Measurements from ENCODE around the gene SIMC1.
A peak's percentile ranks its signal among the peaks of the same experiment; 100 is the strongest.
"Not testable (repeated sequence)": the region's sequence is repeated elsewhere in the genome, so short reads cannot be mapped to it uniquely, and the experiment has no call there.

The SIMC1 gene

DNA sequence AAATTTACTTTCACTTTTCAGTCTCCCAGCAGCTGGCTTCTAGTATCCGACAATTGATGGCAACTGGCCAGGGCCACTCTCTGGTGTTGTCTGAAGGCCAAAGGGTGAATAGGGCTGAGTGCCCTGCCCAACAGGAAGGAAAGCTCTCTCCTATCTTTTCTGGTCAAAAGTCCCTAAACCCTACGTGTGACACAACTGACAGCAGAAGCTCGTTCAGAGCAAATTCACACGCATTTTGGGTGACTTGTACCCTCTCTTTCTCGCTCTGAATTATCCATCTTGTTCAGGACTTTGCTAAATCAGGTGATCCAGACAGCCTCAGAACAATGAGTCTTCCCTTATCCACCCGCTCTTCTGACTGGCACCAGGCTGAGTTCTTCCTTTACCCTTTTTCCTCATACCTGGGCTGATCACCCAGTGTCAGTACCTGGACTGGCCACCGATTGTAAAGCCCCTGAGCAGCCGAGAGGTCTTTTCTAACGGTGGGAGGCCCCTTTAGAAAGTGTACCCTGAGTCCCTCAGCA, 21.8 kb upstream of the SIMC1 start:
- DNase-seq, result peak; percentile 32 to 53

DNA sequence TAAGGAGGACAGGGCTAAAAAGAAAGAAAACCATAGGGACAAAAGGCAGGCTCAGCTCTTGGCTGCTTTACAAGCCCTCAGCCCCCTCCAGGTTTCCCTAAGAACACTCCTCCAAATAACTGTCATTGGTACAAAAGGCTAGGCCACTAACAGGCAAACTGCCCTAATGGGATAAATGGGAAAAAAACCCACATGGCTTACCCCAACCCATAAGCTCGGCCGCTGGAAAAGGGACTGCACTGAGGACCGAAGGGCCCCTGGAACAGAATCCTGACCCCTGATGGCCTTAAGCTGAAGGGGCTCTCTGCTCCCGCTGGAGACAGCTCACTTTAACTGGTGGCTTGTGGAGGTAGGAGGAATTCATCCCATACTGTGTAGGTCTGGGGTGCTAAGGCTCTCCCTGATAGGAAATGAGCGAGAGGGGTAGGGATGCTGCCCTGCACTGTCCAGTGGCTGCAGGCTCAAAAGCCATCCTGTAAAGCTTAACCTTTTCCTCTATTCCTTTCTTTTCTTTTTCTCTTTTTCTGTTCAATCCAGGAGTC, 21.0 kb upstream of the SIMC1 start:
- DNase-seq, result not testable (repeated sequence)

DNA sequence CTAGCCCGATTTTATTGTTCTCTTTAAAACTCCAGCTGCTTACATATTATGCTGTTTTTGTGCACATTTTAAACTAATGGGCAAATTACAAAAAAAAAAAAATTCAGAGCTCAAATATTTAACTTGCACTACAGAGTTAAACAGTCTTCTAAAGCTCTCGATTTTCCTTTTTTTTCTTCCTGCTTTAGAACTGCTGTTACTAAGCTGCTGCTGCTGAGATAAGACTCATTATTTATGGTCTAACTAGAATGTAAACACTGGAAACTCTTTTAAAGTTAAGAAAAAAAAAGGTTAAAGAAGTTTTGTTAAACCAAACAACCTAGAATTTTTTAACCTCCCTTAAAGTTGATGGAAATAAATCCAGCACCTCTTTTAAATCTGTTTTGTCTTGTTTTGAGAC, 20.5 kb upstream of the SIMC1 start:
- not testable (repeated sequence) for DNase-seq

DNA sequence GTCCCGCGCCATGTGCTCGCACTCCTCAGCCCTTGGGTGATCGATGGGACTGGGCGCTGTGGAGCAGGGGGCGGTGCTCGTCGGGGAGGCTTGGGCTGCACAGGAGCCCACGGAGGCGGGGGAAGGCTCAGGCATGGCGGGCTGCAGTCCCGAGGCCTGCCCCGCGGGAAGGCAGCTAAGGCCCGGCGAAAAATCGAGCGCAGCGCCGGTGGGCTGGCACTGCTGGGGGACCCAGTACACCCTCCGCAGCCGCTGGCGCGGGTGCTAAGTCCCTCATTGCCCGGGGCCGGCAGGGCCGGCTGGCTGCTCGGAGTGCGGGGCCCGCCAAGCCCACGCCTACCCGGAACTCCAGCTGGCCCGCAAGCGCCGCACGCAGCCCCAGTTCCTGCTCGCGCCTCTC, 16.2 kb upstream of the SIMC1 start:
- DNase-seq, result not testable (repeated sequence)

DNA sequence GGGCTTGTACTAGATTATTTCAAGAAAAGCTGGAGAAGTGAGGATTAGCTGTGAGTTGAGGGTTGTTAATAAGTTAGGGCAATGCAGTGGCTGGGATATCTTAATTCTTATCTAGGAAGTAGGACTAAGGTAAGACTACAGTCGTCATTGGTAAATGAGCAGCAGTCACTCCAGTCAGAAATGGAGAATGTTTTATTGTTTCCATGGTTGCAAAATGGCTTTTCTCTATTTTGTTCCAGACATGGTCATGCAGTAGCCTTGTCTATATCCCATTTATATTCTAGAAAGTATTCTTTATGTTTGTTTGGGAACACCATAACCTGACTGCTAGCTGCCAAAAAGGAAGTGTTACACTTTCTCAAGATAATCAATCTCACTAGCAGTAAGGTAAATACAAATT, 9.9 kb upstream of the SIMC1 start:
- DNase-seq, result not testable (repeated sequence)

- DNase-seq, result not testable (repeated sequence)
These were observed 5.0 kb upstream of the SIMC1 start for GRCh38 chr5:176233253-176233652.

DNA sequence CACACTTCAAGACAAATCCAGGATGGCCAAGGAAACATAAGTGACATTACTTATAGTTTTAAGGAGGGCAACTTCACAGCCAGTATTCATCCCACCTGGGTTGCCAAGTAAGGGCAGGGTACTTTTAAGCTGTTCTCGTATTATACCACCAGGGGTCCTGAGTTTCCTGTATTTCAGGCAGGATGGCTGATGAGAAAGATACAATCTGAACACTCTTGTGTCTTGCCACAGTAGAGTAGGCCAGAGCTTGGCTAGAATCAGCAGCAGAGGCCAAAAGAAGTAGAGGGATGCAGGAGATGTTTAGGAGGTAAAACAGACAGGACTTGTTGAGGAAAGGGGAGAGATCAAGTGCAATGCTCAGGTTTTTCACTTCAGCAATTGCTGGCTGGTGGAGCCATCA, 3.1 kb upstream of the SIMC1 start:
- peak; percentile 57 to 66 for DNase-seq

GRCh38 chr5:176238645-176239283, 540 bp downstream of the SIMC1 start:
- not testable (repeated sequence) for DNase-seq

DNA sequence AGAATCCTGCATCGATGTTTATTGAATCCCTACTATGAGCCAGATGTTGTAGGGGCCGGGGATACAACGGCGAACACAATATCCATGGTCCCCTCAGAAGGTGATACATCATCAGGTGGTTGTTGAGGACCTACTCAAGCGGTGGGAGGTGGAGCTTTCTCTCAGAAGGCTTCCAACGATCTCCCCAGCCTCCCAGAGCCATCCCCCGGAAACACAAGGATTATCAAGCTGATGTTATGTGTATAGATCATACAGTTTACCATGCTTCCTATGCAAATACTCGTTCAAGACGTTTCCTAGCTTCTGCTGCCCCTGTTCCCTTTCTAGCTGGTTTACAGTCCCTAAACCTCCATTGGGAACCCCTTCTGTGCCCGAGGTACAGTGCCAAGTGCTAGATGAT, 1.1 kb downstream of the SIMC1 start:
- DNase-seq, result not testable (repeated sequence)

DNA sequence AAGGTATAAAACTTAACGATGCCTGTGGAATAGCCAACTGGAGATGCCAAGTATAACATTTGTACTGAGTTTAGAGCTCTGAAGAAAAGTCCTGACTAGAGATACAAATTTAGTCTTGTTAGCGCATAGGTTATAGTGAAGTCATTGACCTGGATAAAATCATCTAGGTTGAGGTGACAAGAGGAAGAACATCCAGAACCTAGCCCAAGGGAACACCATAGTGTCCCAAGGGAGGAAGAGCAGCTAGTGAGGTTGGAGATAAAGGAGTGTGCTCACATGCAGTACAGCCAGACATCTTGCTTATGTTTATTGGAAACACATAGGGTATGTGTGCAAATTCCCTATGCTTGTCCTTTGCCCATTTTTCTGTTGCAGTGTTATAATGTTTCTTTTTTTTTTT, 6.1 kb downstream of the SIMC1 start:
- DNase-seq, result not testable (repeated sequence)

DNA sequence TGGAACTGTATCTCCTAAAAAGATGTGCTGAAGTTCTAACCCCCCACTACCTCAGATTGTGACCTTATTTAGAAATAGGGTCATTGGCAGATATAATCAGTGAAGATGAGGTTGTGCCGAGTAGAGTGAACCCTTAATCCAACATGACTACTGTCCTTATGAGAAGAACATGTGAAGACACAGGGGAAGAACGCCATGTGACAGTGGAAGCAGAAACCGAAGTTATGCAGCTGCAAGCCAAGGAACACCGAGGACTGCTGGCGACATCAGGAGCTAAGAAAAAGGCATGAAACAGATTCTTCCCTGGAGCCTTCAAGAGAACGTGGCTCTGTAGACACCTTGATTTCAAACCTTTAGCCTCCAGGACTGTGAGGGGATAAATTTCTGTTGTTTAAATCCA, 6.8 kb downstream of the SIMC1 start:
- not testable (repeated sequence) for DNase-seq

- not testable (repeated sequence) for DNase-seq
These were observed 7.3 kb downstream of the SIMC1 start for GRCh38 chr5:176245489-176245888.

- not testable (repeated sequence) for DNase-seq
These were observed 12.5 kb downstream of the SIMC1 start for GRCh38 chr5:176250691-176251090.

- not testable (repeated sequence) for DNase-seq
These were observed 13.9 kb downstream of the SIMC1 start for GRCh38 chr5:176252171-176252570.

- not testable (repeated sequence) for DNase-seq
These were observed 15.3 kb downstream of the SIMC1 start for GRCh38 chr5:176253370-176254065.

GRCh38 chr5:176254066-176254393, 15.8 kb downstream of the SIMC1 start:
- DNase-seq, result not testable (repeated sequence)

GRCh38 chr5:176257871-176258505, 19.8 kb downstream of the SIMC1 start:
- not testable (repeated sequence) for DNase-seq

DNA sequence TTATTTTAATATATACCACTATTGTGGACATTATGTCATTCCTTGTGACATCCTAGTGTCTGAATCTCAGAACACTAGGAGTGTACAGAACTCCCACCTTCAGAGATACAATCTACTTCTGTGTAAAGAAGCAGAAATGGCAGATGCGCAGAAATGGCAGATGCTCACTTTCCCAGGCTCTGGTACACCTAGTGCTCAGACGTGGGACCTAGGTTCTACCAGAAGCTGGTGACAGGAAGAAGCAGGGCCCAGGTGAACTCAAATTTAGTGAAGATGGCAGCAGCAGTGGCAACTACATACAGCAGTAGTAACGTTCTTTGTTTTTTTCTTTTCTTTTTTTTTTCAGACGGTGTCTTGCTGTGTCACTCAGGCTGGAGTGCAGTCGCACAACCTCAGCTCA, 22.5 kb downstream of the SIMC1 start:
- not testable (repeated sequence) for DNase-seq

DNA sequence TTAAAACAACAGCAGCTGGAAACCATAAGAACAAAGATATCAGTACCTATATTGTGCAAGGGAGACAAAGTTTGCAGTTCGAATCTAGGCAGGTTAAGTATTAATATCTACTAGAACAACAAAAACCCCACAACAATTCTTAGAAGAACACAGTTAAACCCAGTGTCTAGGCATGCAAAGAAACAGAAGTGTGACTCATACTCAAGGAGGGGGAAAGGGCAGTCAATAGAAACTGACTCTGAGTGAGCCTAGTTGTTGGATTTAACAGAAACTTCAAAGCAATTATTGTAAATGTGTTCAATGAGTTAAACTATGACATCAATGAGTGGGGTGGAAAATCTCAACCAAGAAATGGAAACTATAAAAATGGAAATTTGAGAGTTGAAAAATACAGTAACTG, 28.2 kb downstream of the SIMC1 start:
- DNase-seq, result not testable (repeated sequence)

GRCh38 chr5:176289018-176289417, 50.8 kb downstream of the SIMC1 start:
- DNase-seq, result not testable (repeated sequence)

DNA sequence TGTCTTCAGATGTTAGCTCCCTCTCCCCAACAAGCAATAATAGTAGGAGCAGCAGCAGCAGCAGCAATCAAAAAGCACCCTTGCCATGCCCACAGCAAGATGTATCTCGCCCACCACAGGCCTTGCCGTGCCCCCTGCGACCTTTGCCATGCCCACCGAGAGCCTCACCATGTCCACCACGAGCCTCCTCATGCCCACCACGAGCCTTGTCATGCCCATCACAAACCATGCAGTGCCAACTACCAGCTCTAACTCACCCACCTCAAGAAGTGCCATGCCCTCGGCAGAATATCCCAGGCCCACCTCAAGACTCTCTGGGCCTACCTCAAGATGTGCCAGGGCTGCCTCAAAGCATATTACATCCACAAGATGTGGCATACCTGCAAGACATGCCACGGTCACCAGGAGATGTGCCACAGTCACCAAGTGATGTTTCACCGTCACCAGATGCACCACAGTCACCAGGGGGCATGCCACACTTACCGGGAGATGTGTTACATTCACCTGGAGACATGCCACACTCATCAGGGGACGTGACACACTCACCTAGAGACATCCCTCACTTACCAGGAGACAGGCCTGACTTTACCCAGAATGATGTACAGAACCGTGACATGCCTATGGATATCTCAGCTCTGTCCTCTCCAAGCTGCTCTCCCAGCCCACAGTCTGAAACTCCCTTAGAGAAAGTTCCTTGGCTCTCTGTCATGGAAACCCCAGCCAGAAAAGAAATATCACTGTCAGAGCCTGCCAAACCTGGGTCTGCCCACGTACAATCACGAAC, 52.0 kb downstream of the SIMC1 start:
- DNase-seq, result not testable (repeated sequence)

DNA sequence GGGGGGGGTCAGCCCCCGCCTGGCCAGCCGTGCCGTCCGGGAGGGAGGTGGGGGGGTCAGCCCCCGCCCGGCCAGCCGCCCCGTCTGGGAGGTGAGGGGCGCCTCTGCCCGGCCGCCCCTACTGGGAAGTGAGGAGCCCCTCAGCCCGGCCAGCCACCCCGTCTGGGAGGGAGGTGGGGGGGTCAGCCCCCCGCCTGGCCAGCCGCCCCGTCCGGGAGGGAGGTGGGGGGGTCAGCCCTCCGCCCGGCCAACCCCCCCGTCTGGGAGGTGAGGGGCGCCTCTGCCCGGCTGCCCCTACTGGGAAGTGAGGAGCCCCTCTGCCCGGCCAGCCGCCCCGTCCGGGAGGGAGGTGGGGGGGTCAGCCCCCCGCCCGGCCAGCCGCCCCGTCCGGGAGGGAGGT, 67.1 kb downstream of the SIMC1 start:
- not testable (repeated sequence) for DNase-seq

Data from SHP77 (cell line).